Ishikawa (cell line): ENCODE data around the gene LMAN2L.

ENCODE experiments used
- CEBPB ChIP-seq: IDR thresholded peaks from 2 replicates; pipeline ENCODE4 v1.6.1; 2012
- CREB1 ChIP-seq: IDR thresholded peaks from 2 replicates; pipeline ENCODE4 v1.6.1; 2012; ENCODE audit warnings: low read depth
- EGR1 ChIP-seq: IDR thresholded peaks from 2 replicates; pipeline ENCODE4 v1.6.1; 2012
- EP300 ChIP-seq: IDR thresholded peaks from 2 replicates; pipeline ENCODE4 v1.6.1; 2012; ENCODE audit warnings: borderline replicate concordance
- FOXM1 ChIP-seq: IDR thresholded peaks from 2 replicates; pipeline ENCODE4 v1.6.1; 2012; ENCODE audit warnings: low read depth, borderline replicate concordance
- RAD21 ChIP-seq: IDR thresholded peaks from 2 replicates; pipeline ENCODE4 v1.6.1; 2012; ENCODE audit warnings: low read depth
- TAF1 ChIP-seq: IDR thresholded peaks from 2 replicates; pipeline ENCODE4 v1.6.1; 2012; ENCODE audit warnings: low read depth, mild to moderate bottlenecking
- USF1 ChIP-seq: IDR thresholded peaks from 2 replicates; pipeline ENCODE4 v1.6.1; 2012
- YY1 ChIP-seq: IDR thresholded peaks from 2 replicates; pipeline ENCODE4 v1.6.1; 2012; ENCODE audit warnings: low read depth
- ZBTB7A ChIP-seq: IDR thresholded peaks from 2 replicates; pipeline ENCODE4 v1.6.1; 2012; ENCODE audit warnings: low read depth
- TF ChIP-seq, protein P1 (sequence below): IDR thresholded peaks from 2 replicates; pipeline ENCODE4 v1.6.1; 2012; ENCODE audit warnings: low read depth, mild to moderate bottlenecking

- TF ChIP-seq CEBPB (no peak), RAD21 (no peak), YY1 (no peak), USF1 (no peak), ZBTB7A (no peak), TAF1 (no peak), EP300 (no peak), FOXM1 (no peak), EGR1 (no peak), CREB1 (no peak)
- TF ChIP-seq, protein P1, sequence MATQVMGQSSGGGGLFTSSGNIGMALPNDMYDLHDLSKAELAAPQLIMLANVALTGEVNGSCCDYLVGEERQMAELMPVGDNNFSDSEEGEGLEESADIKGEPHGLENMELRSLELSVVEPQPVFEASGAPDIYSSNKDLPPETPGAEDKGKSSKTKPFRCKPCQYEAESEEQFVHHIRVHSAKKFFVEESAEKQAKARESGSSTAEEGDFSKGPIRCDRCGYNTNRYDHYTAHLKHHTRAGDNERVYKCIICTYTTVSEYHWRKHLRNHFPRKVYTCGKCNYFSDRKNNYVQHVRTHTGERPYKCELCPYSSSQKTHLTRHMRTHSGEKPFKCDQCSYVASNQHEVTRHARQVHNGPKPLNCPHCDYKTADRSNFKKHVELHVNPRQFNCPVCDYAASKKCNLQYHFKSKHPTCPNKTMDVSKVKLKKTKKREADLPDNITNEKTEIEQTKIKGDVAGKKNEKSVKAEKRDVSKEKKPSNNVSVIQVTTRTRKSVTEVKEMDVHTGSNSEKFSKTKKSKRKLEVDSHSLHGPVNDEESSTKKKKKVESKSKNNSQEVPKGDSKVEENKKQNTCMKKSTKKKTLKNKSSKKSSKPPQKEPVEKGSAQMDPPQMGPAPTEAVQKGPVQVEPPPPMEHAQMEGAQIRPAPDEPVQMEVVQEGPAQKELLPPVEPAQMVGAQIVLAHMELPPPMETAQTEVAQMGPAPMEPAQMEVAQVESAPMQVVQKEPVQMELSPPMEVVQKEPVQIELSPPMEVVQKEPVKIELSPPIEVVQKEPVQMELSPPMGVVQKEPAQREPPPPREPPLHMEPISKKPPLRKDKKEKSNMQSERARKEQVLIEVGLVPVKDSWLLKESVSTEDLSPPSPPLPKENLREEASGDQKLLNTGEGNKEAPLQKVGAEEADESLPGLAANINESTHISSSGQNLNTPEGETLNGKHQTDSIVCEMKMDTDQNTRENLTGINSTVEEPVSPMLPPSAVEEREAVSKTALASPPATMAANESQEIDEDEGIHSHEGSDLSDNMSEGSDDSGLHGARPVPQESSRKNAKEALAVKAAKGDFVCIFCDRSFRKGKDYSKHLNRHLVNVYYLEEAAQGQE: no peak
Measured at GRCh38 chr2:96656540-96656939, 83.3 kb downstream of the LMAN2L start.
